Activated gamma-delta T cell (primary cell): ENCODE results near the gene COQ10A.
"Not testable (repeated sequence)": the region's sequence is repeated elsewhere in the genome, so short reads cannot be mapped to it uniquely, and the experiment has no call there.

Experiments used
- DNase-seq: peaks from one replicate; lab custom pipeline; 2025; lab: John Stamatoyannopoulos, UW

Gene COQ10A

GRCh38 chr12:56243731-56244181, 23.0 kb upstream of the COQ10A start:
- DNase-seq = no peak

DNA sequence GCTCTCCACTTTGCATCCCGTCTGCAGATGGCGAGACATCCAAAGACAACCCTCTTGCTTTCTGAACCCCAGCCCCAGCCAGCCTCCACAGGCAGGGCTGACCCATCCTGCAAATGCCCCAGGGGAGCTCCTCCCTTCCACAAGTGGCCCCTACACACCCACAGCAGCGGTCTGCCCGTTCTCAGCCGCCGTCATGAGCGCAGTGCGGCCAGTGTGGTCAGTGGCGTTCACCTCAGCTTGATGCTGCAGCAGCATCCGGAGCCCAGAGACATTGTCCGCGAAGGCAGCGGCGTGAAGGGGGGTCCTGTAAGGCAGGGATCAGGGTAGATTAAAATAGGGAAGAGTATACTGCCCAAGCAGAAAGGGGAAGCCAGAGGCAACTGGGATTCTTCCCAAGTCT, 22.2 kb upstream of the COQ10A start:
- DNase-seq = no peak

- DNase-seq = no peak
Observed at GRCh38 chr12:56247923-56248322, 18.8 kb upstream of the COQ10A start.

DNA sequence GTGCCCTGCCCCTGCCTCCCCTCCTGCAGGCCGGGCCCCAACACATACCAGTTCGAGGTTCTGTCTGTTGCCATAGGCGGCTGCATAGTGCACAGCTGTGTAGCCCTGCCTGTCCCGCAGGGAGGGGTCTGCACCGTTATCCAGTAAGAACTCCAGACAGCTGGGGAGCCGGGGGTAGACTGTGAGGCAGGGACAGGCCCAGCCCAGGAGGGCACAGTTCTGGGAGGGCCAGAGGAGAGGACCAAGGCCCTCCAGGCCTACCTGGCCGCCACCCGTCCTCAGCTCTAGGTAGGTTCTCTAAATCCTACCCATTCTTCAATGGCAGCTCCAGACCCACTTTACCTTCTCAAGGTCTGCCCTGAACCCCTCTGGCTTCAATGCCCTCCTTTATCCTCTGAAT, 18.0 kb upstream of the COQ10A start:
- DNase-seq = no peak

GRCh38 chr12:56252649-56253048, 14.1 kb upstream of the COQ10A start:
- DNase-seq = no peak

- no peak for DNase-seq
Observed at GRCh38 chr12:56253091-56253490, 13.7 kb upstream of the COQ10A start.

- DNase-seq = no peak
Observed at GRCh38 chr12:56255671-56256070, 11.1 kb upstream of the COQ10A start.

GRCh38 chr12:56256326-56256960, 10.3 kb upstream of the COQ10A start:
- DNase-seq = no peak

- no peak for DNase-seq
Observed at GRCh38 chr12:56257071-56257470, 9.7 kb upstream of the COQ10A start.

GRCh38 chr12:56257491-56258067, 9.2 kb upstream of the COQ10A start:
- no peak for DNase-seq

DNA sequence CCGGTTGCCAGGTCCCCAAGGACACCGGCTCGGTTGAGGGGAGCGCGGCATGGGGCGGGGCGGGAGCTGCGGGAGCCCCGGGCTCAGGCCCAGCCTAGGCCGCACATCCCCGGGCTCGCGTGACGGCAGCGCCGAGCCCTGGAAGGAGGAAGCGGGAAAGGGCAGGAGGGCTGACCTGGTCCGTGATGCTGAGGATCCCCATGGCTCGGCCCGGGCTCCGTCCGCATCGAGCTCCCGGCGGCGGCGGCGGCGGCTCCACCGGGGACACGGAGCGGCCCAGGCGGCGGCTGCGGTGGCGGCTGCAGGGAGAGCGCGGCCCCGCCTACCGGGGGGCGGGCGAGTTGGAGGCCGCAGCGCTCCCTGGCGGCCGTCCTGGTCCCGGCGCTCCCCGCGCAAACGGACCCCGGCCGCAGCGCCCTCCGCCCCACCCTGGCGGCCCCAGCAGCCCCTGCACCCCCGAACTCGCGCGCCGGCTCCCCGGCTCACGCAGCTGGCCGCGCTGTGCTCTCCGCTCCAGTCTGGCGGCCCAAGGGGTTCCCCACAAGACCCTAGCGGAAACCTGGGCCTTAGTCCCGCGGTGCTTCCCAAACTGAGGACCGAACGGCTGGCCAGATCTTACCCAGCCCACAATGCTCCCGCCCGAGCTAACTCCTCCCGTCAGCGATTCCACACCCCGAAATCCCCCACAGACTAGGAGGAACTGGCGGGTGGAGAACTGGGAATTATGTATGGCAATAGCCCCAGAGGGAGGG, 8.5 kb upstream of the COQ10A start, which contains the start of gene ANKRD52:
ANKRD52 (minus strand) TSS at position 317 of the 752 bp plus-strand sequence; CDS start at position 202, 115 bp downstream.
- DNase-seq = peak; percentile 72

DNA sequence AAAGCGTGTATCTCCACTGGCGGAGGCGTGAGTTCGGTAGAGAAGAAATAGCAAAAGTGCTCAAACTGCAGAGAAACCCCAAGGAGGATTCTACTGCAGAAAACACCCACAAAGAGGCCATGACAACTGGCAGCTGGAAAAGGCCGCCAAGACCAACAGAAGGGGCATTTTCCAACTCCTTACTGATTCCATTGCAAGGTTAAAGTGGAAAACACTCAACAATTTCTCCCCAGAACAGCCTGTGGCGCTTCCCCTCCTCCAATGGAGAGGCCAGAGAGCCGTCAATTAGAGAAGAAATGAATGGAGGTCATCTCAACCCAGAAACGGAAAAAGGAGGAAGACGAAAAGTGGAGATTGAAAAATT, 7.9 kb upstream of the COQ10A start:
- no peak for DNase-seq

- no peak for DNase-seq
Observed at GRCh38 chr12:56260380-56260779, 6.4 kb upstream of the COQ10A start.

GRCh38 chr12:56260921-56261320, 5.8 kb upstream of the COQ10A start:
- DNase-seq = no peak

DNA sequence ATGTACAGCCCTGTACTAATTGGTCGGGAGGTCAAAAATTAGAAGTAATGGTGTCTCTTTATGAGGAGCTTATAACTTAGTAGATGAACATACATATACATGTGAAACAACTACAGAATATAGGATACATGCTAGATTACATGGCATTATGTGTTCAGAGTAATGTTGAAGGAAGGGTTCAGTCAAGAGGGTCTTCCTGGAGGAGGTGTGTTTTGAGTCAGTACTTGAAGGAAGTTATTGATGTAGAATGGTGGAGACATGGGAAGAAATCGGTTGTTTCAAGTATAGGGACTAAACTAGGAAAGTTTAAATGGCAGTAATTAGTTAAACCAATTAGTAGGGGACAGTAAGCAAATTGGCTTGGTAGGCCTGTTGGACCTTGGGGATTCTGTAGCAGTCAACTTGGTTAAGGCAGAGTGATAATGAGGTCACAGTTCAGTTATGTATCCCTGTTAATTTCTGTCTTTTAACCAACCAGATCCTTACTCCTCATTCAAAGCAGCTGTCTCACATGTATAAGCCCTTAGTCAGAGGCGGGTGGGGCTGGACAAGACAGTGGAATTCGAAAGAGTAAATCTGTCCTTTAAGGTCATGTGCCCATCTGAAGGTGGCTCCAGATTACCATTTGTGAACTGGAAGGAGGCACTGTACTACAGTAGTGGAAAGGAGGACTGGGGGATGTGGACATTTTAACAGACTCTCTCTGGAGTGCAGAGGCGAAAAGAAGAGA, 5.1 kb upstream of the COQ10A start:
- DNase-seq = no peak

GRCh38 chr12:56262955-56263354, 3.8 kb upstream of the COQ10A start:
- not testable (repeated sequence) for DNase-seq

DNA sequence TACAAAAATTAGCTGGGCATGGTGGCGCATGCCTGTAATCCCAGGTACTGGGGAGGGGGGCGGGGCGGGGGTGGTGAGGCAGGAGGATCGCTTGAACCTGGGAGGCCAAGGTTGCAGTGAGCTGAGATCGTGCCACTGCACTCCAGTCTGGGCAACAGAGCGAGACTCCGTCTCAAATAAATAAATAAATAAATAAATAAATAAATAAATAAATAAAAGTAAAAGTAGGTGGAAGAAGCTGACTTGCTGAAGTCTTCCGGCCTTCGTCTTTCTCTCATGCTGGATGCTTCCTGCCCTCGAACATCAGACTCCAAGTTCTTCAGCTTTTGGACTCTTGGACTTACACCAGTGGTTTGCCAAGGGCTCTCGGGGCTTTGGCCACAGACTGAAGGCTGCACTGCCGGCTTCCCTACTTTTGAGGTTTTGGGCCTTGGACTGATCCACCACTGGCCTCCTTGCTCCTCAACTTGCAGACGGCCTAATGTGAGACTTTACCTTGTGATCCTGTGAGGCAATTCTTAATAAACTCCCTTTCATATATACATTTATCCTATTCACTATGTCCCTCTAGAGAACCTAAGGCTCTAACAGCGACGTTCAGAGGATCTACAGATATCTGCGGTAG, 562 bp upstream of the COQ10A start:
- DNase-seq = not testable (repeated sequence)

DNA sequence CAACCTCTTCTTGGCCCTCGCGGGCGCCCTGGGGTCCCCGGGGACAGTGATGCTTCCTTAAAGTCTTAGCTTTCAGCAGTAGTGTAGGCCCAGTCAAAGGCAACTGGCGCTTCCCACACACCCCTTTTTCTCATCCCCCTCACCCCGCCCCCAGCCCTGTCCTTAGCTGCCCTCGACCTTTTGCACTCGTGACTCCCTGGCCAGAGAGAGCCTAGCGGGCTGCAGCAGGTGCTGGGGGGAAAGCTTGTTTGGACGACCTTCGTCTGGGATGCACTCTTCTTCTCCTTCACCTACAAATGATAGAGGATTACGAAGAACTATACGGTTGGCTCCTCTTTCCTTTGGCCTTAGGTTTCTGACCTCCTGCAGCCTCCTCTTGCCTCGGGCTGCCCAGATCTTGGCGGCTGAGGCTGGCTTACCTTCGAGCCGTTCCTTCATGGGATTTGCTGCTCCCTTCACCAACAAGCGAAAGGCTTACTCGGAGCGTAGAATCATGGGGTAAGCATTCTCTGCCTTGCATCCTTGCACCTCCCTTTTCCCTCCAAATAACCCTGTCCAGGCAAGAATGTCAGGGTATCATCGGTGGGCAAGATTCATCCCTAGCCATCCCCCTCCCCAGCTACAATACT, 815 bp downstream of the COQ10A start:
- DNase-seq = no peak

DNA sequence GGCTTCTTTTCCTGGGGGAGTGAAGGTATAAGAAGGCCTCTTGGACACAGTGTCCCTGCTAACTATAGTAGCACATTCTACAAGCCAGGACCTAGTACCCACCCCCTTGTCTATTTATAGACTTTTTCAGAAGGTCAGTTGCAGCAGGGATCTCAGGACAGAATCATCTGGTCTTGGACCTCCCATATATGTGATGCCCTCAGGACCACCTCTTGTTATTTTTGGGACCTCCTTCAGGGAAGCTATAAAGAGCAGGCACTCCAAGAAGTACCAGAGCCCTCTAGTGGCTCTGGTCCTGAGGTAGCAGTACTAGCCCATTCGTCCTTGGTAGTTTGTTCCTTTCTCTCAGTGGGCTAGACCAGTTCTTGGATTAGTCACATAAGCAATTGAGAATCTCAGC, 4.3 kb downstream of the COQ10A start:
- no peak for DNase-seq

DNA sequence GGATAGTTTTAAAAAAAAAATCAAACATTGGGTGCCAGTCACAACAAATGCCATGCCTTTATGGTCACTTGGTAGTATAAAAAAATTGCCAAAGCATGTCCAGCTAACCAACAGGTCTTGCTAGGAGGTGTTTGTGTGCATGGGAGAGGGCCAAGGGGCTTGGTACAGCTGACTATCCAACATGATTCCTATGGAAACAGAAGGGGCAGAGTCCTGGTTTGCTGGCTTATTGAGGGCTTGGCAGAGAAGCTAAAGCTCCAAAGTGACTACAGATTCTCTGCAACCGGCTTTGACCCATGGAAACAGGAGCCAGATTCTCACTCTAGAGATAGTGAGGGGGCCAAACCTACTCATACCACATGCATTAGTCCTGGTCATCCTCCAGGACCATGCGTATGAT, 5.7 kb downstream of the COQ10A start:
- not testable (repeated sequence) for DNase-seq

DNA sequence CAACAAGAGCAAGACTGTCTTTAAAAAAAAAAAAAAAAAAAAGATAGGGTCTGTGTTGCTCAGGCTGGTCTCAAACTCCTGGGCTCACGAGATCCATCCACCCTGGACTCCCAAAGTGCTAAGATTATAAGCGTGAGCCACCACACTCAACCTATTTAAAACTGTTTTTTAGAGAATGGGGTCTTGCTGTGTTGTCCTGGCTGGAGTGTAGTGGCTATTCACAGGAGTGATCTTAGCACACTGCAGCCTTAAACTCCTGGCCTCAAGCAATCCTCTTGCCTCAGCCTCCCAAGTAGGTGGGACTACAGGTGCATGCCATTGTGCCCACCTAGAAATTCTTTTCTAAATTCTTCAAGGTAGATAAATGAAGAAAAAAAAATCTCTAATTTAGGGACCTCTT, 7.6 kb downstream of the COQ10A start:
- DNase-seq = no peak

DNA sequence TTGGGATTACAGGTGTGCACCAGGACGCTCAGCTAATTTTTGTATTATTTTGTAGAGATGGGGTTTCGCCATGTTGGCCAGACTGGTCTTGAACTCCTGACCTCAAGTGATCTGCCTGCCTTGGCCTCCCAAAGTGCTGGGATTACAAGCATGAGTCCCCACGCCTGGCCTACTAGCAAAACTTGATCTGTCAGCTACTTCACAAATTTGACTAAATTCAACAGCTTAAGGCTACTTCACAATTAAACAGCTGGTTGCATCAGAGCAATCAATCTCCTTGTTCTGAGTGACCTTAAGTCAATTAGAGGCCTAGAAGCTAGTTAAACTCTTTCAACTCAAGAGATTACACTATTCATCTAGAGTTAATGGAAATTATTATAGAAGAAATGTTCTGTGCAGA, 12.2 kb downstream of the COQ10A start:
- DNase-seq = no peak
